HEK293 (cell line): ENCODE results near the gene COP1.
A peak's percentile ranks its signal among the peaks of the same experiment; 100 is the strongest.
"Not testable (repeated sequence)": the region's sequence is repeated elsewhere in the genome, so short reads cannot be mapped to it uniquely, and the experiment has no call there.

Experiments
- CTCF ChIA-PET: fragments of 350-600 bp; formaldehyde crosslinking; extraction: SDS; loops from one replicate; lab custom pipeline; 2021; ENCODE audit warnings: antibody characterized with exemption; lab: Yijun Ruan, JAX
- POLR2A ChIA-PET: fragments of 300-600 bp; formaldehyde crosslinking; extraction: SDS; loops from one replicate; lab custom pipeline; 2020; ENCODE audit warnings: antibody characterized with exemption, inconsistent platforms; lab: Yijun Ruan, JAX
- H3K27ac ChIP-seq: fragments of 200-500 bp; sonication (Bioruptor generic); 2 replicates; pipeline ENCODE4 v1.5.1; 2014; ENCODE audit warnings: low read depth, low read length, control low read depth, inconsistent platforms; ENCODE audit errors: extremely low read depth
- H3K36me3 ChIP-seq, 2 experiments: fragments of 200-500 bp in 1 of 2; sonication (Bioruptor generic) in 1 of 2; 1 replicate in 1 of 2; 2 replicates in 1 of 2; pipeline ENCODE4 v1.5.1; 2014 to 2017; ENCODE audit warnings: inconsistent platforms in 2 of 2, low read length in 2 of 2; ENCODE audit not compliant: control insufficient read depth in 2 of 2, insufficient read depth in 1 of 2
- H3K4me1 ChIP-seq: fragments of 200-500 bp; sonication (Bioruptor generic); 2 replicates; pipeline ENCODE4 v1.5.1; 2014; ENCODE audit warnings: mild to moderate bottlenecking, low read length, inconsistent platforms; ENCODE audit not compliant: control insufficient read depth, insufficient read depth
- H3K4me3 ChIP-seq: 2 replicates; pipeline ENCODE4 v1.5.1; 2011; ENCODE audit warnings: low read depth, mild to moderate bottlenecking, control low read depth, low read length, moderate library complexity
- H3K9me3 ChIP-seq: fragments of 200-500 bp; sonication (Bioruptor generic); 2 replicates; pipeline ENCODE4 v1.5.1; 2014; ENCODE audit warnings: low read depth, low read length, inconsistent platforms; ENCODE audit not compliant: control insufficient read depth, insufficient read depth
- HOXA7 ChIP-seq: sonication (generic); formaldehyde crosslinking; IDR thresholded peaks from 2 replicates; pipeline ENCODE4 v1.8.1; 2022; ENCODE audit warnings: missing genetic modification reagents, borderline replicate concordance
- IKZF3 ChIP-seq: fragments of 450-650 bp; IDR thresholded peaks from 2 replicates; pipeline ENCODE4 v1.5.0; 2018; ENCODE audit warnings: missing biosample characterization, mild to moderate bottlenecking, missing genetic modification characterization, moderate library complexity
- OVOL3 ChIP-seq: fragments of 450-650 bp; formaldehyde crosslinking; IDR thresholded peaks from 2 replicates; pipeline ENCODE4 v1.5.1; 2016; ENCODE audit warnings: missing biosample characterization, missing genetic modification characterization
- REPIN1 ChIP-seq: fragments of 450-650 bp; formaldehyde crosslinking; IDR thresholded peaks from 2 replicates; pipeline ENCODE4 v1.5.1; 2017; ENCODE audit warnings: missing biosample characterization, missing genetic modification characterization, low read depth
- ZBTB44 ChIP-seq: fragments of 450-650 bp; IDR thresholded peaks from 2 replicates; pipeline ENCODE4 v1.5.1; 2018; ENCODE audit warnings: missing biosample characterization, mild to moderate bottlenecking, missing genetic modification characterization
- ZNF146 ChIP-seq: fragments of 450-650 bp; formaldehyde crosslinking; IDR thresholded peaks from 2 replicates; pipeline ENCODE4 v1.5.1; 2016; ENCODE audit warnings: missing biosample characterization, missing genetic modification characterization
- ZNF202 ChIP-seq: fragments of 450-650 bp; formaldehyde crosslinking; IDR thresholded peaks from 2 replicates; pipeline ENCODE4 v1.5.1; 2016; ENCODE audit warnings: missing biosample characterization, missing genetic modification characterization, borderline replicate concordance
- ZNF221 ChIP-seq: fragments of 450-650 bp; formaldehyde crosslinking; IDR thresholded peaks from 2 replicates; pipeline ENCODE4 v1.5.1; 2017; ENCODE audit warnings: missing biosample characterization, missing genetic modification characterization, borderline replicate concordance
- ZNF302 ChIP-seq: fragments of 450-650 bp; formaldehyde crosslinking; IDR thresholded peaks from 2 replicates; pipeline ENCODE4 v1.5.1; 2016; ENCODE audit warnings: missing biosample characterization, missing genetic modification characterization, low read depth
- ZNF423 ChIP-seq: fragments of 450-650 bp; formaldehyde crosslinking; IDR thresholded peaks from 2 replicates; pipeline ENCODE4 v1.5.1; 2016; ENCODE audit warnings: missing biosample characterization, missing genetic modification characterization
- ZNF555 ChIP-seq: fragments of 450-650 bp; formaldehyde crosslinking; conservative IDR thresholded peaks from 2 replicates; pipeline ENCODE4 v1.5.1; 2017; ENCODE audit warnings: missing biosample characterization, mild to moderate bottlenecking, missing genetic modification characterization, inconsistent platforms
- ZNF571 ChIP-seq: fragments of 450-650 bp; formaldehyde crosslinking; IDR thresholded peaks from 2 replicates; pipeline ENCODE4 v1.5.0; 2017; ENCODE audit warnings: missing biosample characterization, missing genetic modification characterization
- ZNF747 ChIP-seq: fragments of 450-650 bp; formaldehyde crosslinking; IDR thresholded peaks from 2 replicates; pipeline ENCODE4 v1.5.1; 2016; ENCODE audit warnings: missing biosample characterization, missing genetic modification characterization
- ZNF792 ChIP-seq: fragments of 450-650 bp; formaldehyde crosslinking; IDR thresholded peaks from 2 replicates; pipeline ENCODE4 v1.5.1; 2016; ENCODE audit warnings: missing biosample characterization, missing genetic modification characterization
- ZXDB ChIP-seq: fragments of 450-650 bp; formaldehyde crosslinking; IDR thresholded peaks from 2 replicates; pipeline ENCODE4 v1.5.1; 2016; ENCODE audit warnings: missing biosample characterization, missing genetic modification characterization
- TF ChIP-seq, protein P1 (sequence below): fragments of 450-650 bp; formaldehyde crosslinking; IDR thresholded peaks from 2 replicates; pipeline ENCODE4 v1.5.1; 2016; ENCODE audit warnings: missing biosample characterization, missing genetic modification characterization
- TF ChIP-seq, protein P2 (sequence below): fragments of 450-650 bp; formaldehyde crosslinking; IDR thresholded peaks from 2 replicates; pipeline ENCODE4 v1.5.1; 2016; ENCODE audit warnings: missing biosample characterization, missing genetic modification characterization

The COP1 gene

GRCh38 chr1:176096015-176096414 is 111.1 kb downstream of the COP1 start (continued):
- TF ChIP-seq, protein P1, sequence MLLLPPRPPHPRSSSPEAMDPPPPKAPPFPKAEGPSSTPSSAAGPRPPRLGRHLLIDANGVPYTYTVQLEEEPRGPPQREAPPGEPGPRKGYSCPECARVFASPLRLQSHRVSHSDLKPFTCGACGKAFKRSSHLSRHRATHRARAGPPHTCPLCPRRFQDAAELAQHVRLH (tag by site-specific recombination), result no peak
- no peak for TF ChIP-seq ZNF221 (tag by site-specific recombination)
- no peak for TF ChIP-seq REPIN1 (tag by site-specific recombination)

DNA sequence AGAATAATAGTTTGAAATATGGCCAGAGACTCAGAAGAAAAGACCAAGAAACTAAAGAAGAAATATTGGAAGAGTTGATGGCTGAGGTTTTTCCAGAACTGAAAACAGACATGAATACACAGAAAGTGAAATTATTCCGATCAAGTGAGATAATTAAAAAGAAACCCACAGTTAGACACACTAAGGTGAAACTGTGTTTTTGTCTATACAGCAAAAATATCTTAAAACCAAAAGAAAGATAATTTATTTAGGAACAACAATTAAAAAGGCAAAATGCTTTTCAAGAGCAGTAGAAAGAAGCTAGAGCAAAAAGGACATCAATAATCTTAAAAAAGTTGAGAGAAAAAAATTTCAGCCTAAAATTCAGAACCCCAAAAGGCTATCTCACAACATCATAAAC is 116.3 kb downstream of the COP1 start:
- Histone ChIP-seq H3K4me3 (no peak overlapping the region), H3K9me3 (no peaks in the 10 kb centered on the region), H3K36me3 (no peaks in the 10 kb centered on the region; a peak in 2 of 3 replicates), H3K4me1 (no peaks in the 10 kb centered on the region), H3K27ac (no peak overlapping the region)
- ChIA-PET POLR2A (no interaction called here), CTCF (interaction anchor here (0.6 to 1.0 kb wide), 2 partner anchors 9 to 704 kb away, joined by 3 read pairs; no protein-coding TSS in a partner anchor)
- no peak for TF ChIP-seq ZNF747 (tag by site-specific recombination)
- TF ChIP-seq ZNF302 (tag by site-specific recombination), result no peak
- no peak for TF ChIP-seq ZXDB (tag by site-specific recombination)
- TF ChIP-seq ZBTB44 (tag by site-specific recombination), result no peak
- TF ChIP-seq ZNF555 (tag by site-specific recombination), result no peak
- no peak for TF ChIP-seq ZNF571 (tag by site-specific recombination)
- no peak for TF ChIP-seq ZNF423 (tag by site-specific recombination)
- no peak for TF ChIP-seq ZNF792 (tag by site-specific recombination)
- TF ChIP-seq, protein P2, sequence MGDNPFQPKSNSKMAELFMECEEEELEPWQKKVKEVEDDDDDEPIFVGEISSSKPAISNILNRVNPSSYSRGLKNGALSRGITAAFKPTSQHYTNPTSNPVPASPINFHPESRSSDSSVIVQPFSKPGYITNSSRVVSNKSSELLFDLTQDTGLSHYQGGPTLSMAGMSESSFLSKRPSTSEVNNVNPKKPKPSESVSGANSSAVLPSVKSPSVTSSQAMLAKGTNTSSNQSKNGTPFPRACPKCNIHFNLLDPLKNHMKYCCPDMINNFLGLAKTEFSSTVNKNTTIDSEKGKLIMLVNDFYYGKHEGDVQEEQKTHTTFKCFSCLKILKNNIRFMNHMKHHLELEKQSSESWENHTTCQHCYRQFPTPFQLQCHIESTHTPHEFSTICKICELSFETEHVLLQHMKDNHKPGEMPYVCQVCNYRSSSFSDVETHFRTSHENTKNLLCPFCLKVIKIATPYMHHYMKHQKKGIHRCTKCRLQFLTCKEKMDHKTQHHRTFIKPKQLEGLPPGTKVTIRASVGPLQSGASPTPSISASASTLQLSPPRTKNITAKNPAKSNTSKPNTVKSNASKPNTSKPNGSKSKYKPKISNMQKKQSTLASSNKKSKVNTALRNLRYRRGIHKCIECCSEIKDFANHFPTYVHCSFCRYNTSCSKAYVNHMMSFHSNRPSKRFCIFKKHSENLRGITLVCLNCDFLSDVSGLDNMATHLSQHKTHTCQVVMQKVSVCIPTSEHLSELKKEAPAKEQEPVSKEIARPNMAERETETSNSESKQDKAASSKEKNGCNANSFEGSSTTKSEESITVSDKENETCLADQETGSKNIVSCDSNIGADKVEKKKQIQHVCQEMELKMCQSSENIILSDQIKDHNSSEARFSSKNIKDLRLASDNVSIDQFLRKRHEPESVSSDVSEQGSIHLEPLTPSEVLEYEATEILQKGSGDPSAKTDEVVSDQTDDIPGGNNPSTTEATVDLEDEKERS, result no peak
- TF ChIP-seq OVOL3 (tag by site-specific recombination), result no peak
- no peak for TF ChIP-seq HOXA7 (CRISPR knock-in tag)
- TF ChIP-seq, protein P1 (tag by site-specific recombination), result no peak
- TF ChIP-seq ZNF202 (tag by site-specific recombination), result no peak
- TF ChIP-seq IKZF3 (tag by site-specific recombination), result no peak

- not testable (repeated sequence) for H3K27ac ChIP-seq
Measured at GRCh38 chr1:176087746-176088145, 119.3 kb downstream of the COP1 start.

More at GRCh38 chr1:176087746-176088145, 119.3 kb downstream of the COP1 start:
- H3K9me3 ChIP-seq, H3K4me1 ChIP-seq, H3K4me3 ChIP-seq, H3K36me3 ChIP-seq, POLR2A ChIA-PET, CTCF ChIA-PET: not testable (repeated sequence)
- TF ChIP-seq ZNF146, result peak; percentile 88
